T-helper 1 cell treated with Interleukin-12 subunit alpha and Interleukin-12 subunit beta and Interleukin-4 antibody, amounts not matched to agents 30 μg/mL and 1 μg/mL, for 36 hours (primary cell): ENCODE results near the gene DNAJC5.
A peak's percentile ranks its signal among the peaks of the same experiment; 100 is the strongest.

Experiments
- H3K27ac Mint-ChIP-seq: one replicate; pipeline ENCODE4 v1.8.0; 2021; ENCODE audit warnings: mild to moderate bottlenecking, mixed read lengths
- H3K27me3 Mint-ChIP-seq: one replicate; pipeline ENCODE4 v1.8.0; 2021; ENCODE audit warnings: low read depth, mixed read lengths
- H3K36me3 Mint-ChIP-seq: one replicate; pipeline ENCODE4 v1.8.0; 2021; ENCODE audit warnings: low read depth, mixed read lengths
- H3K4me1 Mint-ChIP-seq: one replicate; pipeline ENCODE4 v1.8.0; 2021; ENCODE audit warnings: low read depth, mixed read lengths
- H3K4me3 Mint-ChIP-seq: one replicate; pipeline ENCODE4 v1.8.0; 2021; ENCODE audit warnings: mild to moderate bottlenecking, moderate library complexity, mixed read lengths
- H3K9me3 Mint-ChIP-seq: one replicate; pipeline ENCODE4 v1.8.0; 2021; ENCODE audit warnings: mixed read lengths

The DNAJC5 gene

GRCh38 chr20:63886921-63887320, 8.0 kb upstream of the DNAJC5 start:
- Mint-ChIP-seq H3K36me3 (peaks cover 31% of the 10 kb centered on the region), H3K27ac (no peak overlapping the region), H3K27me3 (no peaks in the 10 kb centered on the region), H3K9me3 (no peaks in the 10 kb centered on the region), H3K4me3 (no peak overlapping the region), H3K4me1 (peaks cover 2% of the 10 kb centered on the region)

- no peak overlapping the region for H3K4me3 Mint-ChIP-seq
- no peaks in the 10 kb centered on the region for H3K9me3 Mint-ChIP-seq
- H3K36me3 Mint-ChIP-seq: peaks cover 25% of the 10 kb centered on the region
- H3K27me3 Mint-ChIP-seq: no peaks in the 10 kb centered on the region
- H3K27ac Mint-ChIP-seq: no peak overlapping the region
- peaks cover 6% of the 10 kb centered on the region for H3K4me1 Mint-ChIP-seq
These were observed 5.4 kb upstream of the DNAJC5 start for GRCh38 chr20:63889241-63890200.

DNA sequence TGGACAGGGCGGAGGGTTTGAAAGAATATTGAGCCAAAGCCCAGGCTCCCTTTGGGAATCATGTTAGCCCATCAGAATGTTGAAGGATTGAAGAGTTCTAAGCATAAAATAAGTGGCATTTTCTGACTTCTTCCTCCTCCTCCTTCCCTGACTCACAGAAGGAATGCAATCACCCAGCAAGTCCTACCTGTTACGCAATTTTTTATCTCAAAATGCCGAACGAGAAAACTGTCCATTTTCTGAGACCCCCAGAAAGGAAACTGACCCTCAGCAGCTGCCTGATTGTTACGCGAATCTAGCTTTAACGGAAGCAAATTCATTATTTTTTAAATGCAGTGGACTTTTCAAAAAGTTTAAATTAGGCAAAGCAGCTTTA, 4.7 kb upstream of the DNAJC5 start:
- H3K9me3 Mint-ChIP-seq: no peaks in the 10 kb centered on the region
- H3K4me3 Mint-ChIP-seq: no peak overlapping the region
- peaks cover 6% of the 10 kb centered on the region for H3K4me1 Mint-ChIP-seq
- H3K27ac Mint-ChIP-seq: no peak overlapping the region
- H3K27me3 Mint-ChIP-seq: no peaks in the 10 kb centered on the region
- peaks cover 20% of the 10 kb centered on the region for H3K36me3 Mint-ChIP-seq

- peaks cover 20% of the 10 kb centered on the region for H3K36me3 Mint-ChIP-seq
- H3K27ac Mint-ChIP-seq: no peak overlapping the region
- no peaks in the 10 kb centered on the region for H3K9me3 Mint-ChIP-seq
- peaks cover 6% of the 10 kb centered on the region for H3K4me1 Mint-ChIP-seq
- no peaks in the 10 kb centered on the region for H3K27me3 Mint-ChIP-seq
- H3K4me3 Mint-ChIP-seq: no peak overlapping the region
These were observed 4.3 kb upstream of the DNAJC5 start for GRCh38 chr20:63890616-63891015.

GRCh38 chr20:63891061-63892002, 3.6 kb upstream of the DNAJC5 start:
- Mint-ChIP-seq H3K27me3 (no peaks in the 10 kb centered on the region), H3K4me1 (peaks cover 12% of the 10 kb centered on the region), H3K27ac (no peak overlapping the region), H3K9me3 (no peaks in the 10 kb centered on the region), H3K4me3 (no peak overlapping the region), H3K36me3 (peaks cover 25% of the 10 kb centered on the region)

GRCh38 chr20:63892402-63892801, 2.5 kb upstream of the DNAJC5 start:
- no peaks in the 10 kb centered on the region for H3K9me3 Mint-ChIP-seq
- H3K4me1 Mint-ChIP-seq: peaks cover 19% of the 10 kb centered on the region
- no peak overlapping the region for H3K4me3 Mint-ChIP-seq
- no peak overlapping the region for H3K27ac Mint-ChIP-seq
- H3K36me3 Mint-ChIP-seq: peaks cover 27% of the 10 kb centered on the region
- no peaks in the 10 kb centered on the region for H3K27me3 Mint-ChIP-seq

DNA sequence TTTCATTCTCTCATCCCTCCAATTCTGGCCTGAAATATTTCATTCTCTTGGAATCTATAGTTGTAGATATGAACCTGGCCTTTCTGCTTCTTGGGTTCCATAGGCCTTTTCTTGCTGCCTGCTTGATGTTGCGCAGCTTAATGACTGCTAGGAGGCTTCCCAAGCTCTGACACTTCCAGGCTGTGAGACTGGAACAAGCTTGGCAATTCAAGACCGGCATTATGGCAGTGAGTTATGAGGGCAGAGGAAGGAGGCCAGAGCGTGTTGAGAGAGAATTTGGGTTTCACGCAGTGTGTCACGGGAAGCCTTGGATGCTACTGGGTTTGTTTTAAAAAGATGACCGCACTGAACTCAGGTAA, 948 bp upstream of the DNAJC5 start:
- peaks cover 30% of the 10 kb centered on the region for H3K36me3 Mint-ChIP-seq
- H3K4me3 Mint-ChIP-seq: peak overlapping the region; percentile 80
- H3K27ac Mint-ChIP-seq: peak overlapping the region; percentile 62

DNA sequence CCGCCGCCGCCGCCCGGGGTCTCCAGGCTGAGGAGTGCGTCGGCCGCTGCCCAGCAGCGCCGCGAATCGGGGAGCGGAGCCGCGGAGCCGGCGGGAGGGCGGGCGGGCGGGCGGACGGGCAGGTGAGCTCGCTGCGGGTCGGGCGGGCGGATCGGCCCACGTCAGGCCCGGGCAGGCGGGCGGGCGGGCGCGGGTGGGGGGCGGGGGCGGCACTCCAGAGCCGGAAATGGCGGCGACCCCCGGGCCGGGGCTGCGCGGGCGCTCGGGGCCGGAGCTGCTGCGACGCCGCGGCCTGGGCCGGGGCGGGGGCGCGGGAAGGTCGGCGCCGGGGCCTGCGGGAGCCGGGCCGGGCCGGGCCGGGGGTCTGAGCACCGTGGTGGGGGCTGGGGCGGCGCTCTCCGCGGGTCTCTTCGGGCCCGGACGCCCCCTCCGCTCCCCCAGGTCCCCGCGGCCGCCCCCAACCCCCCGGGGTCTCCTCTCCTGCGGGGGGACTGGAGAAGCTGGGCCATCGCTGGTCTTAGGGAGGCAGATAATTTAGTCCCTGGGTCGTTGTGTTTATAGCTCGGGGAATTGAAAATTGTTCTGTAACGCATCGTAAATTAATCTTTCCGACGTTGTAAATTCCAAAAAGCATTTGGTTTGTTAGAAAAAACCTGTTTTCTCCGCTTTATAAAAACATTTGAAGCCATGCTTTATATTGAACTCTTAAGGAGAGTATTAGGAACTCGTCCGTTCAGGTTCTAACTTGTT, 451 bp downstream of the DNAJC5 start:
- Mint-ChIP-seq H3K4me1 (peaks cover 34% of the 10 kb centered on the region), H3K36me3 (peaks cover 18% of the 10 kb centered on the region), H3K27me3 (no peaks in the 10 kb centered on the region), H3K4me3 (peak overlapping the region; percentile 91), H3K27ac (peak overlapping the region; percentile 95), H3K9me3 (no peaks in the 10 kb centered on the region)

More for the DNA sequence above, 948 bp upstream of the DNAJC5 start:
- Mint-ChIP-seq H3K4me1 (peaks cover 31% of the 10 kb centered on the region), H3K27me3 (no peaks in the 10 kb centered on the region), H3K9me3 (no peaks in the 10 kb centered on the region)

DNA sequence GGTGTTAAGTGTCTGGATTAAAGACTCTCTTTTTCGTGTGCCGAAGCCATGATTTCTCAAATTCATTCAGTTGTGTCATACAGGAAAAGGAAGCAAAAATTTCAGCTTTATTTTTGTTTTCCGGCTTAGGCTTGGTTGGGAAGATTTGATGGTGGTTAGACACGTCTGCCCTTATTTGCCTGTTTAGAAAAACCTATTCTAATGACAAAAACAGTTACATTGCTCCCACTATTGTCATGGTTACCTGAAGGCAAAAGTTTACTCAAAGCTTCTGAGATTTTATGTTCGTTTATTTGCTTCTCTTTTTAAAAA, 982 bp downstream of the DNAJC5 start:
- Mint-ChIP-seq H3K27ac (peak overlapping the region; percentile 95), H3K9me3 (no peaks in the 10 kb centered on the region), H3K4me3 (peak overlapping the region; percentile 91), H3K4me1 (peaks cover 37% of the 10 kb centered on the region), H3K27me3 (no peaks in the 10 kb centered on the region), H3K36me3 (peaks cover 18% of the 10 kb centered on the region)

DNA sequence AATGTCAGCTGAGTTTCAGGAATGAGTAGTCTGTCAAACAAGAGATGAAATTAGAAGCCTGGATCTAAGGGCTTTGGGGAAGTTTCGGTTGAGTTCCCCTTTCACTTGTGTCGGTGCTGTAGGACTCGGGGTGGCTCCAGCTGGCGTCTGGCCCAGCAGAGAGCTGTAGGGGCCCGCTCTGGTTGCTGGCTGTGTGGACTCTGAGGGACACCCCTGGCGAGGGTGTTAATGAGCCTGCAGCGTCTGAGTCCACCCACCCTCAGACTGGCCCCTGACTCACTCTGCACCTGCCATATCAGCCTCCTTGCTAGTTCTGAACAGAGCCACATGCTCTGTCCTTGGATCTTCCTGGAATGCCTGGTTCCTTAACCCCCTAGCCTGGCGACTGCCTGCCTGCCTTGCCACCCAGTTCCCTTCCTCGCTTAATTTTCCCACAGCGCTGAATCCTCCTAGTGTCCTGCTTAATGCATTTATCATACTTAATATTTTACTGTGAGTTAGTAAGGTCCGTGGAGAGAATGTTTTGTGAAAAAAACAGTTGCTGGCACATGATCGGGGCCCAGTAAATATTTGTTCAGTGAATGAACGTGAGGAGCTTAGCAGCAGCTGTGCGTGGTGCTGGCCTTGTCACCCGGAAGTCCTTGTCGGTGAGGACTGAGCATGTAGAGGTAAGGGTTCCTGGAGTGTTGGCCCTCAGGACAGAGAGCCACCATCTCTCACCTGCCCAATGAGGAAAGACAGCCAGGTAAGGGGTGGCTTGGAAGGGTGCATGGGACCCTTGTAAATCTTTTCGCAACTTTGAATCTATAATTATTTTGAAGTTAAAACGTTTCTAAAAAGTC, 1.6 kb downstream of the DNAJC5 start:
- H3K9me3 Mint-ChIP-seq: no peaks in the 10 kb centered on the region
- no peaks in the 10 kb centered on the region for H3K27me3 Mint-ChIP-seq
- H3K36me3 Mint-ChIP-seq: peaks cover 16% of the 10 kb centered on the region
- H3K27ac Mint-ChIP-seq: peak overlapping the region; percentile 95
- peak overlapping the region; percentile 91 for H3K4me3 Mint-ChIP-seq
- peaks cover 39% of the 10 kb centered on the region for H3K4me1 Mint-ChIP-seq

DNA sequence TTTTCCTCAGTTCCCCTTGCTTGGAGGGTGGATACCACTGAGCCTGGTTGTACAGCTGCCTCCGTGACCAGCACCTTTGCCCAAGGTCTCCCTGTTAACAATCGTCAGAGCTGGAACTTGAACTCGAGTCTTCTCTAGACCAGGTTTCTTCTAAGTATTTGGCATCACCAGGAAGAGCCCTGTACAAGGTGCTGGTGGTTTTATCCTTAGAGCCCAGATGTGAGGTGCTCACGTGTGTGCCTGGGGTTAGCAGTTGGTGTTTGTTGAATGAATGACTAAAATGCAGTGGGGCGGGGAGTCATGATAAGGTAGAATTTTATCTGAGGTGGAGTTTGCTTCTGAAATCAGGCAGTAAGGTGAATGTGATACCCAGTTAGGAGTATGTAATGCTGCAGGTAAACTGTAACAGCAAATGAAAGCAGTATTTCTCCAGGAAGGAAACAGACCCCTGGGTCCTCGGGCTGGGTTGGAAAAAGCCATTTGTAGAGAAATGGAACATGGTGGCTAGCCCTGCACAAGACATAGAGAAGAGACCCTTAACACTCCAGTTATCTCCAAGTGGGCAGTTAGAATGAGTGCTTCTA, 3.1 kb downstream of the DNAJC5 start:
- peaks cover 44% of the 10 kb centered on the region for H3K4me1 Mint-ChIP-seq
- no peaks in the 10 kb centered on the region for H3K27me3 Mint-ChIP-seq
- peaks cover 21% of the 10 kb centered on the region for H3K36me3 Mint-ChIP-seq
- H3K4me3 Mint-ChIP-seq: peak overlapping the region; percentile 53
- H3K27ac Mint-ChIP-seq: peak overlapping the region; percentile 47
- no peaks in the 10 kb centered on the region for H3K9me3 Mint-ChIP-seq

DNA sequence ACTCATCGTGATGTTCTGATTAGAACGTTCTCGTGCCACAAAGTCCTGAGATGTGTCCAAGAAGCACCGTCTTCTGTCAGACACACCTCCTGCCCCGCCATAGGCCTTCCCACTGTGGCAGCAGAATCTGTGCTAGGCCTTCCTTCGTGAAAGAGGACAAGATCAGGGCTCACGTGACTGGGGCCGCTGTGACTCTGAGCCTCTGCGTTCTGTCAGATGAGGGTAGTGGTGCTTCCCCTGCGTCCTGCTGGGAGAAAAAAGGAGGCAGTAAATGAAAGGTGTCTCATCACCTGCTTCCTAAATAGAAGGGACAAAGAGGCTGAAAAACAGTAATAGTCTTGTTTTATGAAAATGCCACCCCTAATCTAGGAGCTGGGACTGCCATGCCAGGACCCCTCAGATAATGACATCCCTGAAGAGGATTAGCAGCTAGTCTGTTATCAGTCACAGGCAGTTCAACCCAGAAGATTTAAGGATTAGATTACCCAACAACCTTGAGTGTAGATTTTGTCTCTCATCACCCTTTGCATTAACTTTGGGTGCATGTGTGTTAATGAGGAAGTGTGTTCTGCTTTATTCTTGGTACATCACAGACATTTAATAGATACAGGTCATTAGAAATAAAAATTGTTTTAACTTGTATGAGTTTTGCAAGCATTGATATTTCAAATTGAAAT, 4.1 kb downstream of the DNAJC5 start:
- Mint-ChIP-seq H3K4me3 (no peak overlapping the region), H3K4me1 (peaks cover 44% of the 10 kb centered on the region), H3K36me3 (peaks cover 21% of the 10 kb centered on the region), H3K27me3 (no peaks in the 10 kb centered on the region), H3K9me3 (no peaks in the 10 kb centered on the region), H3K27ac (peak overlapping the region; percentile 55)

- Mint-ChIP-seq H3K27me3 (no peaks in the 10 kb centered on the region), H3K27ac (no peak overlapping the region), H3K4me1 (peaks cover 45% of the 10 kb centered on the region), H3K4me3 (no peak overlapping the region), H3K36me3 (peaks cover 26% of the 10 kb centered on the region), H3K9me3 (no peaks in the 10 kb centered on the region)
These were observed 5.5 kb downstream of the DNAJC5 start for GRCh38 chr20:63900413-63900812.
